Raji (cell line): ENCODE results near the gene ADAM29.

Experiments used
- POLR2A ChIP-seq: IDR thresholded peaks from 2 replicates; pipeline ENCODE4 v1.6.1; 2011; ENCODE audit warnings: low read depth, low read length, control low read depth; ENCODE audit not compliant: insufficient read depth

Gene ADAM29

GRCh38 chr4:174918058-174918457 lies at the start of gene ADAM29:
Gene ADAM29 (plus strand): TSS chr4:174918358. CDS start chr4:174975526, 57,168 bp downstream.
- TF ChIP-seq POLR2A: no peak

GRCh38 chr4:174869339-174869738 lies 48.8 kb upstream of the ADAM29 start:
- no peak for TF ChIP-seq POLR2A

- TF ChIP-seq POLR2A: no peak
Observed at GRCh38 chr4:174870311-174870710, 47.8 kb upstream of the ADAM29 start.

DNA sequence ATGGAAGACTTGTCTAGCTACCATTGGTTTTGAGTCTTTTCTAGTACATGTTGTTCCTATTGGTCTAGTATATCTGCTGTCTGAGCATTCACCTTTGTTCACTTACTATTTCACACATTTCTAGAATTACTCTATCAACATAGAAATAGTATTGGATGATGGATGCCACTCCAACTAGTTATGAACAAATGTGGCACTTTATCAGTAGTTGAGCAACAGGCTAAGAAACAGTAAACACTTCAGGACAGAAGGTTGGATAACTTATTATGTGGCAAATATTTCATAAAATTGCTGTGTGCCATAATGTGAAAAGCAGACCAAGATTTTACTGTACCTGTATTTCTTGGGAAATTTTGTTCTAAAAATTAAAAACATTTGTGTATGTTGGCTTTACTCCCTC lies 46.8 kb upstream of the ADAM29 start:
- TF ChIP-seq POLR2A: no peak

DNA sequence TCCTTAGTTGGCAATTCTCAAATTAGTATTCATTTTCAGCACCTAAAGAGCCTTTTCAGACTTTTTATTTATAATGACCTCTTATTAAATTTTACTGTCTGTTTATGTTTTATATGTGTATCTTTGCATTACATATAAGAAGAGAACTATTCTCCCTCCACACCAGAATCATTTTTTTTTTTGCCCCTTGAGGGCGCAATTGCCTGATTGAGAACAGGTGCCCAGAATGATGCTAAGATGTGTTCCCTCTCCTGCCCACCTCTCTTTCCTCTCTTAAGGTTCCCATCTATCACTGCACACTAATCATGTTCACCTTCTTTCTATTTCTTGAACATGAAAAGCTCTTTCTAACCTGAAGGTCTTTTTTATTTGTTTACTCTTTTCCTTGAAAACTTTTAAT lies 44.2 kb upstream of the ADAM29 start:
- TF ChIP-seq POLR2A: no peak

GRCh38 chr4:174874898-174875297 lies 43.3 kb upstream of the ADAM29 start:
- no peak for TF ChIP-seq POLR2A

GRCh38 chr4:174880001-174880400 lies 38.2 kb upstream of the ADAM29 start:
- no peak for TF ChIP-seq POLR2A

DNA sequence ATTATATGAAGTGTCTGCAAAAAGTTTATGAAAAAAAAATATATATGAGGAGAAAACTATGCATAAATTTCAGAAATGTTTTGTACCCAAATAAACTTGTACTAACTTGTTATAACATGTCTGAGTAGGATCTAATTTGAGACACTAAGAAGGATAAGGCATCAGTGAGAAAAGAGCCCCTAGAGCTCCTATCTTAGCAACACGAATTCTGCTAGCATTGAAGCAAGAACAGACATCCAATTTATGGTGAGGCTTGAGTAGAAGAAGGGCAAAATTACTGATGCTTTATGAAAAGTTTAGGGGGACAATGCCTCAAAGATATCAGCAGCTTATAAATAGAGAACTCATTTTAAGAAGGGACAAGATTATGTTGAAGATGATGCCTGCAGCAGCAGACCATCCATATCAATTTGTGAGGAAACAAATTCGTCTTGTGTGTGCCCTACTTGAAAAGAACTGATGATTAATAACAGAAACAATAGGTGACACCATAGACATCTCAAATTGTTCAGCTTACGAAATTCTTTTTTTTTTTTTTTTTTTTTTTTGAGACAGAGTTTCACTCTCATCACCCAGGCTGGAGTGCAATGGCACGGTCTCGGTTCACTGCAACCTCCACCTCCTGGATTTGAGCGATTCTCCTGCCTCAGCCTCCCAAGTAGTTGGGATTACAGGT lies 35.7 kb upstream of the ADAM29 start:
- no peak for TF ChIP-seq POLR2A

DNA sequence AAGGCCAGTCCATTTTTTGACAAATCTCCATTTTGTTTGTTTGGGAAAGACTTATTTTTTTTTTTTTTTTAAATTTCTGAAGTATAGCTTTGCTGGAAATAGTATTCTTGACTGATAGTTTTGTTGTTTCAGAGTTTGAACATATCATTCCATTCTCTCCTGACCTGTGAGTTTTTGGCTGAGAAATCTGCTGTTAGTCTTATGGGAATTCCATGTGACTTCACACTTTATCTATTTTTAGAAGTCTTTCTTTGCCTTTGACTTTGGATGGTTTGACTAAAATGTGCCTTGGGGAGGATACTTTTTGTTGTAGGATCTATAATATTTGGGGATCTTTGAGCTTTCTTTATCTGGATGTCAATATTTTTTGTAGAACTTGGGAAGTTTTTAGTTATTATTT lies 10.7 kb upstream of the ADAM29 start:
- TF ChIP-seq POLR2A: no peak

DNA sequence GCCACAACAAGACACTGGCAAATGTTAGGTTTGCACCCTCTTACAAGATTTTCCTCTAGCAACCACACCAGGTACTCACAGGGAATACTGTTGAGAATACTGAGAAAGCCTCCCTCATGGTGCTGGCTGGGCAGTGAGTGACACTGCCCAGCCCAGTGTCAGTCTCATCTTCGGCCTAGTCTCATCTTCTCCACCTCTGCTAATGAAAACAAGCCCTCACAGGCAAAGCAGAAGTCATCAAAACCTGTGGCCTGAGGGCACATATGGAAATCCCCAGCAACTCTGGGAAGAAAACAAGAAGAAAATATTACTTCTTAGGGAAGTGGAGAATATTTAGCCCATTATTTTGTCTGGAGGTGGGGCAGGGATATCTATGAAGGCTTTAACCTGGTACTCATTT lies 7.9 kb upstream of the ADAM29 start:
- no peak for TF ChIP-seq POLR2A

- TF ChIP-seq POLR2A: no peak
Observed at GRCh38 chr4:174912919-174913543, 5.1 kb upstream of the ADAM29 start.

DNA sequence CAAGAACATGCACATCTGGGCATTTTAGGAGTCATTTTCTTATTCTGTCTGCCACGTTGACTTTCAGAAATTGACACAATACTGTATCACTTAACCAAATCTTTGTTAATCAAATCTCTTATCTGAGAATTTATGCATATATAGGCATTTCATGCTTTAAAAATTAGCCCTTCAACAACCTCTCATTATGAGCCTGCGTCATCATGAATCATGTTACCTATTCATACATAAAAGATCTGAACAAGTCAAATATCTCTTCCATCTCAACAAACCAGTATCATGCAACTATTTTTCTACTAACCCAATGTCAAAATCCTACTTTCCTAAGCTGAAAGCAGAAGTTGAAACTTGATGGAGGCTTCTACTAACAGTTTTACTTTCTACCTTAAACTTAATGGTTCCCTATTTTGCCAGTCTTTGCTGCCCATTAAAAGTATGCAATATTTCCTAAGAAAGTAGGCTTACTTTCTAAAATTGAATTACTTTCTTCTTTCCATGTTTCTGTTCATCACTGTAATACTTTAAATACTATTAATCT lies 1.8 kb downstream of the ADAM29 start:
- no peak for TF ChIP-seq POLR2A

- TF ChIP-seq POLR2A: no peak
Observed at GRCh38 chr4:174926958-174927357, 8.8 kb downstream of the ADAM29 start.

- peak; percentile 37; the same call in 1 of the 2 replicates for TF ChIP-seq POLR2A
Observed at GRCh38 chr4:174928174-174928573, 10.0 kb downstream of the ADAM29 start.

GRCh38 chr4:174928575-174929253 lies 10.6 kb downstream of the ADAM29 start:
- TF ChIP-seq POLR2A: no peak

DNA sequence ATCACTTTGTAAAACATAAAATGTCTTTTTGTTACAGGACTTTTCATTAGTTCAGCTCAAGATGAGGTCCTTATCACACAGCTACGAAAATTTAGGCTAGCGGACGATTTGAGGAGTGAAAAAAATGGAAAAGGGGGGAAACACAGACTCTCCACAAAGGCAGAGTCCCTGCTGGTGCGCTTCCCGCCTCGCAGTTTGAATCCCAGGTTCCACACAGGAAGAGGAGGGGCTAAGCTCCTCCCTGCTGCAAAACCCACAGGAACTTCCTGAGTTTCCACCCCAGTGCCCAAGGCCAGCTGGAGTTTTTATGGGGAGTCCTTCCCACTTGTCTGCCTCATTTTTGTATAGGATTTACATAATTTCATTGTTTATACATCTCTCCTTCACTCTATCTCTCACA lies 11.2 kb downstream of the ADAM29 start:
- TF ChIP-seq POLR2A: no peak
